NCI-H1694 (cell line): Measurements from ENCODE around the gene CHD9.
"Not testable (repeated sequence)": the region's sequence is repeated elsewhere in the genome, so short reads cannot be mapped to it uniquely, and the experiment has no call there.

Source experiments
- DNase-seq: peaks from one replicate; lab custom pipeline; 2025; lab: John Stamatoyannopoulos, UW

CHD9 gene

DNA sequence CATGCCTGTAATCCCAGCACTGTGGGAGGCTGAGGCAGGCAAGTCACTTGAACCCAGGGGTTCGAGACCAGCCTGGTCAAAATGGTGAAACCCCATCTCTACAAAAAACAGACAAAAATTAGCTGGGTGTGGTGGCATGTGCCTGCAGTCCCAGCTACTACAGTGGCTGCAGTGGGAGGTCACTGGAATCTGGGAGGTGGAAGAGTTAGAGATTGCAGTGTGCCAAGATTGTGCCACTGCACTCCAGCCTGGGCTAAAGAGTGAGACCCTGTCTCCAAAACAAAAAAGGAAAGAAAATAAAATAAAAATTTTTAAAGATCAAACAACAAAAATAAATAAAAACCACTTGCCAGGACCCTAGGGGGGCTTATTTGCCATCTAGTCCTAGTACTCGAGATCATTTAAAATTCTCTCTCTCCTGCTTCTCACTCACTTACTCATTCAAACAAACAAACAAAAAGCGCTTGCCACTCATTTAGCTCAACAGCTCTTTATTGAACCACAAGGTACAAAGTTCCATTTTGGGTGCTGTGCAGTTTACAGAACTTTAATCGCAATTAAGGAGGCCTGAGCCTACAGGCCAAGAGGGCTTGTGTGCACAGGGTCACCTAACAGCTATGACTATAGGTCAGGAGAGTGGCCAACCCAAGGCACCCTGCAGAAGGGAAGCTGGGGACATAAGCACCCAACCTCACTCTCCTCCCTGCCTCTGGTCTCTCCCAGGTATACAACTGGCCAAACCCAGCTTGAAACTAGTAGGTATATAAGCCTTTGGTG lies 6.5 kb upstream of the CHD9 start:
- DNase-seq = no peak

DNA sequence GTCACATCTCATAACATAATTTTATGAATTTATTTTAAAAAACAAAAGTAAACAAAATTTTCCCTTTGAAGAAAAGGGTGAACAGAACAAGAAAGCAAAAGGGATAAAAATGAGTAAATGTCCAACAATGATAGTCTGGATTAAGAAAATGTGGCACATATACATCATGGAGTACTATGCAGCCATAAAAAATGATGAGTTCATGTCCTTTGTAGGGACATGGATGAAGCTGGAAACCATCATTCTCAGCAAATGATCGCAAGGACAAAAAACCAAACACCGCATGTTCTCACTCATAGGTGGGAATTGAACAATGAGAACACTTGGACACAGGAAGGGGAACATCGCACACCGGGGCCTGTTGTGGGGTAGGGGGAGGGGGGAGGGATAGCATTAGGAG lies 3.5 kb upstream of the CHD9 start:
- DNase-seq = not testable (repeated sequence)

DNA sequence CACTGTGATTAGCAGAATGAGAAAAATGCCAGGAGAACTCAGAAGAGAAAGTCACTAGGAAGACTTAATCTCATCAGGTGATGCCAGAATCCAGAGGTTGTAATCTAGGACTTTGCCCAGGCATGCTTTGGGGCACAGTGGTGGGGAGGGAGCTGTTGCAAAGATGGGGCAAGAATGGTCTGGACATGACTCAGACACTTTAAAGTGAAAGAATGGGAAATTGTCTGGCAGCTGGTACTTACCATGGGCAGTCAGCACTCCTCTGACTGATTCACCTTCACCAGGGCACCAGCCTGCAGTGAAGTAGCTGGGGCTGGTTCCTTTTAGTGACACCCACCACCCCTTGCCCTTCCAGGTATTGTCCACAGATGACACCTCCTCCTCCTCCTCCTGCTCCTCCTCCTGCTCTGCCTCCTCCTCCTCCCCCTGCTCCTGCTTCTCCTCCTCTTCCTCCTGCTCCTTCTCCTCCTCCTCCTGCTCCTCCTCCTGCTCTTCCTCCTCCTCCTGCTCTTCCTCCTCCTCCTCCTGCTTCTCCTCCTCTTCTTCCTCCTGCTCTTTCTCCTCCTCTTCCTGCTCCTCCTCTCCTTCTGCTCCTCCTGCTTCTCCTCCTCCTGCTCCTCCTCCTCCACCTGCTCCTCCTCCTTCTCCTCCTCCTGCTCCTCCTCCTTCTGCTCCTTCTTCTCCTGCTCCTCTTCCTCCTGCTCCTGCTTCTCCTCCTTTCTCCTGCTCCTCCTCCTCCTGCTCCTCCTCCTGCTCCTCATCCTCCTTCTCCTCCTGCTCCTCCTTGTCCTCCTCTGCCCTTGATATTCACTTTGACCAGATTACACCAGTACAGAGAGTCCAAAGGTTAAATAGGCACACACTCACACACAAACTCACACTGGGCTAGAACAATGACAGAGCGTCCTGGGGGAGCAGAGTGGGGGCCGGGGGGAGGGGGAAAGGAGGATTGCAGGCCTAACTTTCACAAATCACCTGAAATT lies 2.0 kb upstream of the CHD9 start, which contains the start of gene CHD9NB:
TSS of gene CHD9NB (minus strand) at position 379 of the 983 bp plus-strand sequence. CDS start 8,739 bp downstream, outside the sequence.
- no peak for DNase-seq

DNA sequence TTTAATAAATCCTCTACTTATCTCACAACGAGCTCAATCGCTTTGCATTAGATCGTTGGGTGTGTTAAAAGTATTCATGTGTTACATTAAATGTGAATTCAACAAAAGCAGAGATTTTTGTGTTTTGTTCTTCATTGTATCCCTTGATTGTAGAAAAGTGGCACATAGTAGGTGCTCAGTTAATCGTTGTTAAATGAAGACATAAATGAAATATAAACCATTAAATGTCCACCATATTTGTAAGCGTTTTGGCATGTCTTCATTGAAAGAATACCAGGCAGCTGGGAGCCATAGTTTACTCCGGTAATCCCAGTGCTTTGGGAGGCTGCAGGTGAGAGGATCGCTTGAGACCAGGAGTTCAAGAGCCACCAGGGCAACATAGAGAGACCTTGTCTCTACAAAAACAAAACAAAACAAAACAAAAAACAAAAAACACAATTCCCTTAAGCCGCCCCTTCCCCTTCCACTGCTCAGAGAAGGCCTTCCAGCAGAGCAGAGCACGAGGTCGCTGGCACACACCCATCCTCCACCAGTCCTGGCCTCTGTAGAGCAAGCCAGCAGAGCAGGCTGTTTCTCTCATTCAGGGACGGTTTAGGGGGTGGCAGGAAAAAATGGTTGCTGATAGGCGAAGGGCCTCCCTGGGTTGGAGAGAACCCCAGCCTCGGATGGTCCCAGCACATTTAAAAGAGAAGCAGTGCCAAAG lies 673 bp upstream of the CHD9 start:
- peak; percentile 16 for DNase-seq

DNA sequence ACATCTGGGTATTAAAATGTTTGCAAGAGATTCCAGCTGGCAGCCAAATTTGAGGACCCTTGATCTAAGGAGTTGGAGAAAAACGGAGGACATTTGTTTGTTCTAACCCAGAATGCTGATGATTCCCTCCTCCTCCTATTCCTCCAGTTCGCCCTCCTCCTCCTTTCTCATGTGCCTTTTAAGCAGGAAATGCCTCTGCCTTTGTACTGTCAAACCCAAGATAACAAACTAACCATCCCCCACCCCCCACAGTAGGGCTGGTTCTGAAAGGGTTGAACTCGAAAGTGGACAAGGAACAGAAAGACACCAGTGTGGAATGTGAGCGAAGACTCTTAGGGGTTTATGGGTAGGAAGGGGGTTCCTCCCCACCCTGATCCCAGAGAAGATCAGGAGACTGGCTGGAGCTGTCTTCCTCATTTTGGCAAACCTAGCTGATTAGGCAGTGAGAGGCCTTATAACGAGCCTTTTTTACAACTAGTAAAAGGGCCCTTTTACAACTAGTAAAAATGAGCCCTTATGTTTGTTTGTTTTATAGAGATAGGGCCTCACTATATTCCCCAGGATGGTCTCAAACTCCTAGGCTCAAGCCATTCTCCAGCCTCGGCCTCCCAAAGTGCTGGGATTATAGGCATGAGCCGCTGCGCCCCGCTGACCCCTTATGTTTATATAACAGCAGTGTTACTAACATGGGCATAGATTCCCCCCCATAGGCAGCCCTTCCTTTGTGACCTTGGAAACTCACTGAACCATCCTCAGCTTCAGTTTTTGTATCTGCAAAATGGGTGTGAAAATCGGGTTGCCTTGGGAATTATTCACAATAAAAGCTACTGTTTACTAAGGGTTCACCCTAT lies 975 bp downstream of the CHD9 start:
- DNase-seq = no peak

DNA sequence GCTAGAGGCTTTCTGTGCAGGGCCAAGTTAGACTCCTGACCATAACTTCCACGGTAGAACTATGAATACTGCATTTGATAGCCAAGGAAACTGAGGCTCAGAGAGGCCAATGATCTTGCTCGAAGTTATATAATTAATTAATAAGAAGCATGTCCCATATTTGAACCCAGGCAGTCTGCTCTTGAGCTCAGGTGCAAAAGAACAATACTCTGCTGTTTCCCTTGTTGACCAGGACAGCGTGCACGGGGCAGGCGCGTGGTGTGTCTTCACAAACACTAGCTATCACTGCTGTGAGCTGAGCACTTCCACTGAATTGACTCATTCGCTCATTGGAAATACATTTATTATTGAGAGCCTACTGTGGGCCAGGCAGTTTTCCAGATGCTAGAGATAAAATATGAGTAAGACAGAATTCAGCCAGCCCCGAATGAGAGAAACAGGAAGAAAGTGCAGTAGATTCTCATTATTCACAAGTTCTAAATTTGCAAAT lies 1.6 kb downstream of the CHD9 start:
- DNase-seq = no peak

DNA sequence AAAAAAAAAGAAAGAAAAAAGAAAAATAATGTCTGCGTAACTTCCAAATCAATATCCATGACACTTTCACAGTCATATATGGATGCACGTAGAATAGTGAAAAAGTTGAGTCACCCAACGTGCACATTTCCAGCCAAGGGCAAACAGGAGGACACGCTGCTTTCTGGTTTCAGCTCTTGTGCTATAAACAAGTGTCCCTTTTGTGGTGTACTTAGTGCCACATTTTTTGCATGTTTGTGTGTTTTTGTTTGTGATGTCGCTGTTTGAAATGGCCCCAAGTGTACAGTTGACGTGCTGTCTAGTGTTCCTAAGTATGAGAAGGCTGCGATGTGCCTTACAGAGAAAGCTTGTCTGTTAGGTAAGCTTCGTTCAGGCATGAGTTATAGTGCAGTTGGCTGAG lies 2.9 kb downstream of the CHD9 start:
- DNase-seq = no peak

DNA sequence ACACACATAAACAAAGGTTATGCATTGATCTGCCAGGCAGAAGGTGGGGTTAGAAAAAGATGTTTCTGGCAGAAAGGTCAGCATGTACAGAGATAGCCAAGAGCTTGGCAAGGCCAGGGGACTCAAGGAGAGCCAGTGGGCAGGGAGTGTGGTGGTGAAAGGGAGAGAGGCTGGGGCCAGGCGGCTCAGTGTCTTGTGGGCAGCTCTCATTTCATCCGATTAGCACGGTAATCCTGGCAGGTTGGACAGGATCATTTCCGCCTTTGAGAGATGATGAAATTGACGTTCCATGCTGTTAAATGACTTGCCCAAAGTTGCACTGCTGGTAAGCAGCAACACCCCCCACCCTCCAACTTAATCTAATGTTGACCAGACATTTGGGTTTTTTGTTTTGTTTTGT lies 3.6 kb downstream of the CHD9 start:
- DNase-seq = no peak

DNA sequence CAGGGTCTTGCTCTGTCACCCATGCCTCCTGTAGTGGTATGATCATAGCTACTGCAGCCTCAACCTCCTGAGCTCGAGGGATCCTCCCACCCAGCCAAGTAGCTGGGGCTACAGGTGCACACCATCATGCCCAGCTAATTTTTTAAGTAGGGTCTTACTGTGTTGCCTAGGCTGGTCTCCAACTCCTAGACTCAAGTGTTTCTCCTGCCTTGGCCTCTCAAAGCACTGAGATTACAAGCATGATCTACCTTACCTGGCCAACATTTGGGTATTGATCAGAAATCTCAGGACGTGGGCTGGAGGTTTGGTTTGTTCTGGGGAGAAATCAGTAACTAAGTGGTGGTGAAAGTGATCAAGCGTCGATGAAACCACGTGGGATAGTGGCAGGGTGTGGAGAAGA lies 4.1 kb downstream of the CHD9 start:
- no peak for DNase-seq

DNA sequence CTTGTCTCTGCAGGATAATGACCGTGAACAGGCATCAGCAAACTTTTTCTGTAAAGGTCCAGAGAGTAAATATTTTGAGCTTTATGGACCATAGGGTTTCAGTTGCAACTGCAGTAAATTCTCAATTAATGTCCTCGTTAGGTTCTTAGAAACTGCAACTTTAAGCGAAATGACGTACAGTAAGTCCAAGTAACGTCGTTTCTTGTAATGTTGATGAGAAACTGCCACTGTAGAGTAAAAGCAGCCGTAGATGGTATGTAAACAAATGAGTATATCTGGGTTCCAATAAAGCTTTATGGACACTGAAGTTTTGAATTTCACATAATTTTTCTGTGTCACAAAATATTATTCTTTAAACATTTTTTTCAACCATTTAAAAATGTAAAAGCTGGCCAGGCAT lies 4.9 kb downstream of the CHD9 start:
- no peak for DNase-seq

DNA sequence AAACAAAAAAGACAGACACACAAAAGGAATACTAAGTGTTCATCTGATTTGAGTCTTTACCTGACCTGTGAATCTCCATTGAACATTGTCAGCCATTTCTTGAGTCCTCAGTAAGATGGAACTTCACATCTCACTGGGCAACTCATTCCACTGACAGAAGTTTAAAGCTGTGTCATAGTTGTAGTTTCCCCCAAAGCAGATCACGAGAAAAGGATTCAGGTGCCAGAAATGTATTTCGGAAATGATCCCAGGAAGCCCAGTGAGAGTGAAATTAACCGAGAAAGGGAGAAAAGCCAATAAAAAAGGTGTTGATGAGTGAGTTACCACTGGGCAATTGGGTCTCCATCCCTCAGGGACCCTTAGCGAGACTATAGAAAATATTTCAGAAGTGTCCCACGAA lies 6.5 kb downstream of the CHD9 start:
- no peak for DNase-seq

DNA sequence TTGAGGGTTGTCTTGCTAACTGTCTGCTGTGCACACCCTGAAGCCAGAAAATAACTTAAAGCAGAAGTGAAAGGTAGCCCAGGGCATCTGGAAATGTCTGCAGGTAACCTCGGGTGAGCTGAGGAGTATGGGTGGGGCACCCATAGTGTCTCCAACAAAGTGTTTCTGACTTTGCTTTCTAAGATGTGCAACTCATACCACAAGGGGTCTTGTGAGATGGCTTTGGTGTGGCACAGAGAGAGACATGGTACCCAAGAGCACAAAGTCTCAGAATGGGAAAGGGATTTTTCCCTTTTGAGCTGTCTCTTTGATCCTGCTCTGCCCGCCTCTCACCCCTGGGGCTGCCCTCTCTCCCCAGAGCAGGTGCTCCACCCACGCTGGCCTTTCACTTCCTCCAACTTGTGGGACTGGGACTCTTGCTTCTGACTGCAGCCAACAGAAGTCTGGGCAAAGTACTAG lies 6.9 kb downstream of the CHD9 start:
- no peak for DNase-seq

DNA sequence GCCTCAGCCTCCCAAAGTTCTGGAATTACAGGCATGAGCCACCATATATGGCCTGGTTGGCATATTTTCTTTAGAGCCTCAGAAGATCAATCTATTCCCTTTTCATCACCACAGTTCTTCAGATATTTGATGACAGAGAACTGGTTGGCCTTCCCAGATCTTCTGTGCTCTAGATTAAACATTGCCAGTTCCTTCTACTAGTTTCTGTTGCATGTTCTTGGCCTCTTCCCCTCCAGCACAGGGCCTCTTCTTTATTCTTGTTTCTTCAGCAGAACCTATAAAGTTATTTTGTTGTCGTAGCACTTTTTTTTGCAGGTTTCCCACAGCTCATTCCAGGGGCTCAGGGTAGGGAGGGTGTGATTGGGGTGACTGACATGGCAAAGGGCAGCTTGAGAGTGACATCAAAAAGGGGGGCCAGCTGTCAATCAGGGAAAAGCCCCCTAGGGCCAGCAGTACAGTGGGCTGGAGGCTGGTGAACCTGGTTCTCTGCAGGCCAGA lies 9.3 kb downstream of the CHD9 start:
- no peak for DNase-seq

DNA sequence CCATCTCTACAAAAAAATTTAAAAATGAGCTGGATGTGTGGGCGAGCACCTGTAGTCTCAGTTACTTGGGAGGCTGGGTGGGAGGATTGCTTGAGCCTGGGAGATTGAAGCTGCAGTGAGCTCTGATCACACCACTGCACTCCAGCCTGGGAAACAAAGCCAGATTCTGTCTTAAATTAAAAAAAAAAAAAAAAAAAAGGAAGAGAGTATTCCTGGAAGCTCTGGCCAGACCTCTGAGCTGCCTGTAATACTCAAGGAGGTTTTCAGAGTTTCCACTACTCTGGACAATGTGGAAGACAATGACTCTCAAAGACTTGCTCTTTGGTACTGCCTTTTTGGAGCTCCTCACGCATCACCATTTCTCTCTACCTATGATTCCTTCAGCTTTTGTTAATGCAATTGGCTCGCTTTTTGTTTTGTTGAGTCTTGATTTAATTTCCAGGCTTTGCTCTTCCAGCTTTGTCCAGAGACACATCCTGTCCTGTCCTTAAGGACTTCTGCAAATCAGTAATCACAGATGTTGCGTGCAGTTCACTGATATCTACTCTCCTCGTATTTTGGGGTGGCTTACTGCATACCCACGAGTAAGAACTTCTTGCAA lies 10.8 kb downstream of the CHD9 start:
- DNase-seq = no peak

DNA sequence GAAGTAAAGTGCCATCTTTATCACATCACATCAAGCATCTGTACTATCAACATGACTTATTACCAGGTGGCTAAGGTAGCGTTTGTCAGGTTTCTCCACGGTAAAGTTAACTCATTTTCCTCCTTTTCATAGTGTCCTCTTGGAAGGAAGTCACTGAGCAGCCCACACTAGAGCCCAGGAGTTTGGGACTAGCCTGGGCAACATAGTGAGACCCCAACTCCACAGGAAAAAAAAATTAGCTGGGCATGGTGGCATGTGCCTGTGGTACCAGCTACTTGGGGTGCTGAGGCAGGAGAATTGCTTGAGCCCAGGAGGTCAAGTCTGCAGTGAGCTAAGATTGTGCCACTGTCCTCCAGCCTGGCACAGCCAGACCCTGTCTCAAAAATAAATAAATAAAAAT lies 12.9 kb downstream of the CHD9 start:
- no peak for DNase-seq

DNA sequence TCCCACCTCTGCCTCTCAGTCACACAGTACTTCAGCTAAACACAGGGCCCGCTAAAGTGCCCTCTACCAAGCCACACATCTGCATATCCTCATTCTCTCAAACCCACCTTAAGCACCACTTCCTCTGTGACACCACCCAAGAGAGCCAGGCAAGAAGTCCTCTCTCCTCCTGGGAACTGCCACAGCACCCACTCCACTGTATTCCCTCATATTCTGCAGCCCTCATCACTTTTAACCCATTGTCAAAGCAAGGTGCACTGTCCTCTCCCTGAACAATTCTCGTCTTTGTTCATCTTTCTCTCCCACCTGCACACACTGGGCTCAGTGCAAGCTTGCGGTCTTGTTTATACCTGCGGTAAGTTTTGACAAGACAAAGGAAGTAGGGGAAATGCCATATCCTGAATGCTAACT lies 13.6 kb downstream of the CHD9 start:
- no peak for DNase-seq

DNA sequence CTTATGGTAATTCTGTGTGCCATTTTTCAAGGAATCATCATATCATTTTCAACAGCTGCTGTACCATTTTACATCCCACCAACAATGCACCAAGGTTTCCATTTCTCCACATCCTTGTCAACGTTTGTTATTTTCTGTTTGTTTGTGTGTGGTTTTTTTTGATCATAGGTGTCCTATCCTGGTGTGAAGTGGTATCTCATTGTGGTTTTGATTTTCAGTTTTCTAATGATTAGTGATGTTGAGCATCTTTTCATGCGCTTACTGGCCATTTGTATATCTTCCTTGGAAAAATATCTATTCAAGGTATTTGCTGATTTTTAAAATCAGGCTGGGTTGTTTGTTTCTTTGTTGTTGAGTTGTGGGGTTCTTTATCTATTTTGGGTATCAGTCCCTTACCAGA lies 15.0 kb downstream of the CHD9 start:
- DNase-seq = no peak

DNA sequence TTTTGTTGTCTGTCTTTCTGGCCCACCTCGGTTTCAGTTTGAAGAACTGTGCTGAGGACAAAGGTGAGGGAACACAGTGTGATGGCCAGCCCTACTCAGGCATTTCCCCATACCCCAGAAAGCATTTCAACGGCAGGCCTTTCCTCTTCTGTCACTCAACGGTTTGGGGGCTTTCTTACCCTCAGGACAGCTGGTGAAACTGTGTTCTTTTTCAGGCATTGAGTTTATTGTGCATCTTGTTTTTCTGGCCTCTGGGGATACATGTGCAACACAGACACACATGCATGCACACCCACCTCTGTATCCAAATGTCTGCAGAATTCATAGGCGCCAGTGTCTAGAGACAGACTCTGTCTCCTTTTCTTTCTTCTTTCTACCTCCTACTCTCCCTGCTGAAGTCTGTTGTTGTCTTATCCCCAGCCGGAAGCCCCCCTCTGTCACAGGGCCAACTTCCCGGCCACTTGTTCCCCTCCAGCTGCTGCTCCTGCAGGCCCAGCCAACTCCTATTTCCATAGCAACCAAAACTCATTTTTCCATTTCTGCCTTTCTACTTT lies 17.0 kb downstream of the CHD9 start:
- peak; percentile 71 for DNase-seq

DNA sequence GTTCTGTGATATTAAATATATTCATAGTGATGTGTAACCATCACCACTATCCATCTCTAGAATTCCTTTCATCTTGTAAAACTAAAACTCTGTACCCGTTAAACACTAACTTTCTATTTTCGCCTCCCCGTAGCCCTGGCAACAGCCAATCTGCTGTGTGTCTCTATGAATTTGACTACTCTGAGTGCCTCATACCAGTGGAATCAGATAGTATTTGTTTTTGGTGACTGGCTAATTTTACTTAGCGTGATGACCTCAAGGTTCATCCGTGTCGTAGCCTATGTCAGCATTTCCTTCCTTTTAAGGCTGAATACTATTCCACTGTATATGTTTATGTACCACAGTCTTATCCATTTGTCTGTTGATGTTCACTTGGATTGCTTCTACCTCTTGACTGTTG lies 18.2 kb downstream of the CHD9 start:
- no peak for DNase-seq

DNA sequence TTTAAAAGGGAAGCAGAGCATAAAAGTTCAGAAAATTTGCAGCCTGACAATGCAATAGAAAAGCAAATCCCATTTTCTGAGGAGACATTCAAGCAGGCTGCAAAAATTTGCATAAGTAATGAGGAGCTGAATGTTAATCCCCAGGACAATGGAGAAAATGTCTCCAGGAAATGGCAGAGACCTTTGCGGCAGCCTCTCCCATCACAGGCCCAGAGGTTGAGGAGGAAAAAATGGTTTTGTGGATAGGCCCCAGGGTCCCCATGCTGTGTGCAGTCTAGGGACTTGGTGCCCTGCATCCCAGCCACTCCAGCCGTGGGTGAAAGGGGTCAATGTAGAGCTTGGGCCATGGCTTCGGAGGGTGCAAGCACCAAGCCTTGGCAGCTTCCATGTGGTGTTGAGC lies 19.5 kb downstream of the CHD9 start:
- not testable (repeated sequence) for DNase-seq
